Measurements from ENCODE around the gene ERCC1. TPM values are rescaled to one million over a fixed set of nuclear protein-coding genes. Genes with fewer than 3 reads are reported as not detected.

Gene ERCC1
- total and polyA plus RNA-seq, 2 of the 13 experiments (the other 11 are each of a cell fraction or from before 2014, with no cell fraction given), result 40.0 to 66.4 TPM

- TF ChIP-seq ZBTB33 (CRISPR knock-in tag; IDR thresholded peaks at IDR 0.05) (no peak), IRF9 (CRISPR knock-in tag; IDR thresholded peaks at IDR 0.05; ENCODE audit: borderline replicate concordance) (no peak), U2AF2 (IDR thresholded peaks at IDR 0.05; ENCODE audit: low read depth, low read length) (no peak), GRHL1 (CRISPR knock-in tag; conservative IDR thresholded peaks at IDR 0.05) (no peak), KDM5B (CRISPR knock-in tag; IDR thresholded peaks at IDR 0.05; ENCODE audit: borderline replicate concordance) (peak; percentile 70), ZSCAN25 (CRISPR knock-in tag; IDR thresholded peaks at IDR 0.05) (no peak), ZNF746 (CRISPR knock-in tag; IDR thresholded peaks at IDR 0.05) (no peak), HDAC2 (CRISPR knock-in tag; IDR thresholded peaks at IDR 0.05) (no peak), ZNF549 (CRISPR knock-in tag; IDR thresholded peaks at IDR 0.05) (no peak), NBN (conservative IDR thresholded peaks at IDR 0.05) (no peak), ZNF883 (CRISPR knock-in tag; IDR thresholded peaks at IDR 0.05; ENCODE audit: not compliant biosample characterization) (no peak), RAD51 (IDR thresholded peaks at IDR 0.05; ENCODE audit: borderline replicate concordance) (no peak), ADNP (CRISPR knock-in tag; IDR thresholded peaks at IDR 0.05) (no peak), PRPF4 (IDR thresholded peaks at IDR 0.05; ENCODE audit: low read depth, low read length, poor library complexity, severe bottlenecking) (no peak), SMAD9 (CRISPR knock-in tag; IDR thresholded peaks at IDR 0.05) (no peak), SP5 (CRISPR knock-in tag; IDR thresholded peaks at IDR 0.05; ENCODE audit: borderline replicate concordance, low read depth) (no peak), PPARG (CRISPR knock-in tag; conservative IDR thresholded peaks at IDR 0.05) (no peak), HOXA5 (CRISPR knock-in tag; IDR thresholded peaks at IDR 0.05) (no peak), ZNF44 (CRISPR knock-in tag; IDR thresholded peaks at IDR 0.05) (no peak), ATF6 (CRISPR knock-in tag; conservative IDR thresholded peaks at IDR 0.05) (no peak), FOSL1 (CRISPR knock-in tag; IDR thresholded peaks at IDR 0.05; ENCODE audit: borderline replicate concordance) (no peak), NR1H2 (CRISPR knock-in tag; IDR thresholded peaks at IDR 0.05; ENCODE audit: borderline replicate concordance, low read depth) (no peak), ZNF274 (CRISPR knock-in tag; IDR thresholded peaks at IDR 0.05) (0 out of 2 replicates have a peak, but pooled peaks have one; percentile 39), ZSCAN30 (CRISPR knock-in tag; IDR thresholded peaks at IDR 0.05) (no peak), ZNF788 (CRISPR knock-in tag; IDR thresholded peaks at IDR 0.05; ENCODE audit: borderline replicate concordance) (no peak; the same call in 1 of the 2 replicates)
Observed at GRCh38 chr19:45439569-45440258, 16.0 kb upstream of the ERCC1 start (continued).
